ENCODE data around the gene NYNRIN.
"Not testable (repeated sequence)": the region's sequence is repeated elsewhere in the genome, so short reads cannot be mapped to it uniquely, and the experiment has no call there.

NYNRIN gene

GRCh38 chr14:24434676-24435075, 35.9 kb downstream of the NYNRIN start:
- no peak for DNase-seq

- no peak for DNase-seq
Measured at GRCh38 chr14:24435192-24435810, 36.5 kb downstream of the NYNRIN start.

GRCh38 chr14:24435998-24436354, 37.2 kb downstream of the NYNRIN start:
- no peak for DNase-seq

GRCh38 chr14:24436355-24437019, 37.7 kb downstream of the NYNRIN start:
- peak; percentile 49 for DNase-seq

GRCh38 chr14:24437020-24437735, 38.4 kb downstream of the NYNRIN start:
- no peak for DNase-seq

- no peak for DNase-seq
Measured at GRCh38 chr14:24437736-24438067, 38.9 kb downstream of the NYNRIN start.

- no peak for DNase-seq
Measured at GRCh38 chr14:24438223-24439097, 39.7 kb downstream of the NYNRIN start.

GRCh38 chr14:24439257-24439656, 40.5 kb downstream of the NYNRIN start:
- no peak for DNase-seq

GRCh38 chr14:24439830-24440605, 41.2 kb downstream of the NYNRIN start:
- DNase-seq = no peak

GRCh38 chr14:24440606-24441399, 42.0 kb downstream of the NYNRIN start:
- DNase-seq = no peak

- DNase-seq = no peak
Measured at GRCh38 chr14:24441485-24441884, 42.7 kb downstream of the NYNRIN start.

- DNase-seq = peak; percentile 74
Measured at GRCh38 chr14:24441904-24442239, 43.1 kb downstream of the NYNRIN start.

- peak; percentile 99 for DNase-seq
Measured at GRCh38 chr14:24442240-24443052, 43.6 kb downstream of the NYNRIN start, which contains the start of gene SDR39U1. Gene SDR39U1 (minus strand): TSS chr14:24442776. CDS start chr14:24442769, 7 bp downstream.

- DNase-seq = no peak
Measured at GRCh38 chr14:24443053-24443665, 44.4 kb downstream of the NYNRIN start.

GRCh38 chr14:24450828-24451227, 52.0 kb downstream of the NYNRIN start:
- DNase-seq = not testable (repeated sequence)

- DNase-seq = no peak
Measured at GRCh38 chr14:24456980-24457379, 58.2 kb downstream of the NYNRIN start.

- no peak for DNase-seq
Measured at GRCh38 chr14:24458736-24459135, 59.9 kb downstream of the NYNRIN start.

- DNase-seq = no peak
Measured at GRCh38 chr14:24459331-24459730, 60.5 kb downstream of the NYNRIN start.

GRCh38 chr14:24461336-24461735, 62.5 kb downstream of the NYNRIN start:
- no peak for DNase-seq
